Uterus (tissue), 4 donors: ENCODE measurements around the gene CAMK2A. TPM values are rescaled to one million over a fixed set of nuclear protein-coding genes. Genes with fewer than 3 reads are reported as not detected.

Source experiments
- DNase-seq, 2 donors: peaks; one replicate each; pipeline ENCODE4 v3.0.0-alpha.2; 2019 to 2020
- H3K27ac ChIP-seq, 2 donors: fragments of 200-600 bp; sonication (generic); 1 replicate in 1 of 2; 2 replicates in 1 of 2; pipeline ENCODE4 v1.5.1; 2016 to 2018
- H3K27me3 ChIP-seq, 2 donors: fragments of 200-600 bp; sonication (generic); one replicate each; pipeline ENCODE4 v1.5.1; 2018 to 2019; ENCODE audit warnings: control low read depth in 1 of 2
- H3K36me3 ChIP-seq, 2 donors: fragments of 200-600 bp; sonication (generic); one replicate each; pipeline ENCODE4 v1.5.1; 2019; ENCODE audit warnings: control low read depth in 1 of 2
- H3K4me1 ChIP-seq, 2 donors: fragments of 200-600 bp; sonication (generic); one replicate each; pipeline ENCODE4 v1.5.1; 2018 to 2019; ENCODE audit warnings: control low read depth in 1 of 2
- H3K4me3 ChIP-seq, 2 donors: fragments of 200-600 bp; sonication (generic); 1 replicate in 1 of 2; 2 replicates in 1 of 2; pipeline ENCODE4 v1.5.1; 2018 to 2019; ENCODE audit warnings: mild to moderate bottlenecking in 1 of 2
- H3K9me3 ChIP-seq, 2 donors: fragments of 200-600 bp; sonication (generic); one replicate each; pipeline ENCODE4 v1.5.1; 2019; ENCODE audit warnings: control low read depth in 1 of 2
- POLR2A ChIP-seq, 2 donors: fragments of 450-650 bp; IDR thresholded peaks; one replicate each; pipeline ENCODE4 v1.6.1; 2016; ENCODE audit warnings: antibody characterized with exemption in 2 of 2, mild to moderate bottlenecking in 1 of 2, moderate library complexity in 1 of 2
- intact Hi-C: fragments of 100-400 bp; cut with DNase I; formaldehyde crosslinking; loops from one replicate; pipeline ENCODE4 v1.15.1; 2023; ENCODE audit warnings: low total_unique reads
- total RNA-seq, 4 donors: library from RNA; depleted of rRNA in 3 of 4; stranded (reverse); fragments of >200 nt in 3 of 4; gene quantifications; one replicate each; pipeline versions ENCODE4 v1.1.0 to v1.2.4, GENCODE V29; 2014 to 2023
- TF ChIP-seq, protein P1 (sequence below), 4 experiments: fragments of 200-600 bp in 2 of 4; fragments of 450-650 bp in 2 of 4; sonication (generic) in 2 of 4; IDR thresholded peaks; one replicate each; pipeline ENCODE4 v1.5.1; 2016 to 2019; ENCODE audit warnings: antibody characterized with exemption in 4 of 4, mild to moderate bottlenecking in 2 of 4, moderate library complexity in 1 of 4
- donor health status: DM: yes; HTN: yes; CAD: no.

CAMK2A gene
- total RNA-seq, 4 donors from 2014 or later = under 0.01 to 23.7 (median 4.3) TPM

DNA sequence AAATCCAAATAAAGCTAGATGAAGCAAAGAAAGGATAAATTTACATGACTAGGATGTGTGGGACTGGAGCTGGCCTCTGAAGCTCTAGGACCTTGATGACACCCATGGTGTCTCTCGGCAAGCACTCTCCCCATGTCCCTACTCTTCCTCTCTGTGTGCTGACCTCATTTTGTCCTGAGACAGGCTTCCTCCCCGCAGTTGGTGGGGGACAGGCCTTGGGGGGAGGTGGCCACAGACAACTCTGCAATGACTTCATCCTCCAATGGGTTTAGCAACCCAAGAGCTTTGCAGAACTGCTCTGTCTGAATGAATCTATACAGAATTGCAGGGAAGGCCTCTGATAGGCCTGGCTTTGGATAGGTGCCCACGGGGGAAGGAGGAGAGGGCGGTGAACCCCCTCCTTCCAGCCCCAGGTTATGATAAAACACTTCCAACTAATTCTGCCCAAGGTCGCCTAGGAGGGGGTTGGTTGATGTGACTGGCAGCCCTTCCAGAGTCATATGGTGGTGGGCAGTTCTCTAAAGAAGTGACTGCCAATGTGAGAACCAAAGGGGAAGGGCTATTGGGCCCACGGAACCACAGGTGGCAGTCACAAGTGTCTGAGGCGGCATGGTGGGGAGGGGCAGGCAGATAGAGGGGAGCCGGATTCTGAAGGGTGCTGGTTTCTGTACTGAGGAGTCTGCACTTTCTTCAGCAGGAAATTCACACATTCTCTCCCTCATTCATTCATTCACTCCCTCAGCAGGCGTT lies 93.7 kb downstream of the CAMK2A start:
- no peak for DNase-seq
- H3K9me3 ChIP-seq = no peaks in the 10 kb centered on the region
- intact Hi-C loops = no loop called here
- H3K27me3 ChIP-seq = no peaks in the 10 kb centered on the region
- no peaks in the 10 kb centered on the region for H3K36me3 ChIP-seq
- H3K27ac ChIP-seq = no peak overlapping the region
- no peak overlapping the region for H3K4me3 ChIP-seq
- H3K4me1 ChIP-seq = no peaks in the 10 kb centered on the region
- no peak for TF ChIP-seq POLR2A (IDR thresholded peaks at IDR 0.05)
- TF ChIP-seq, protein P1, sequence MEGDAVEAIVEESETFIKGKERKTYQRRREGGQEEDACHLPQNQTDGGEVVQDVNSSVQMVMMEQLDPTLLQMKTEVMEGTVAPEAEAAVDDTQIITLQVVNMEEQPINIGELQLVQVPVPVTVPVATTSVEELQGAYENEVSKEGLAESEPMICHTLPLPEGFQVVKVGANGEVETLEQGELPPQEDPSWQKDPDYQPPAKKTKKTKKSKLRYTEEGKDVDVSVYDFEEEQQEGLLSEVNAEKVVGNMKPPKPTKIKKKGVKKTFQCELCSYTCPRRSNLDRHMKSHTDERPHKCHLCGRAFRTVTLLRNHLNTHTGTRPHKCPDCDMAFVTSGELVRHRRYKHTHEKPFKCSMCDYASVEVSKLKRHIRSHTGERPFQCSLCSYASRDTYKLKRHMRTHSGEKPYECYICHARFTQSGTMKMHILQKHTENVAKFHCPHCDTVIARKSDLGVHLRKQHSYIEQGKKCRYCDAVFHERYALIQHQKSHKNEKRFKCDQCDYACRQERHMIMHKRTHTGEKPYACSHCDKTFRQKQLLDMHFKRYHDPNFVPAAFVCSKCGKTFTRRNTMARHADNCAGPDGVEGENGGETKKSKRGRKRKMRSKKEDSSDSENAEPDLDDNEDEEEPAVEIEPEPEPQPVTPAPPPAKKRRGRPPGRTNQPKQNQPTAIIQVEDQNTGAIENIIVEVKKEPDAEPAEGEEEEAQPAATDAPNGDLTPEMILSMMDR (IDR thresholded peaks at IDR 0.05) = no peak

- Histone ChIP-seq H3K4me3 (no peak overlapping the region), H3K27ac (no peak overlapping the region), H3K9me3 (no peaks in the 10 kb centered on the region), H3K27me3 (peaks cover 0 to 14% of the 10 kb centered on the region in 2 donors), H3K4me1 (peaks cover 0 to 4% of the 10 kb centered on the region in 2 donors), H3K36me3 (no peaks in the 10 kb centered on the region)
- TF ChIP-seq, protein P1 (IDR thresholded peaks at IDR 0.05) = no peak
- TF ChIP-seq POLR2A (IDR thresholded peaks at IDR 0.05) = no peak
- intact Hi-C loops = no loop called here
- DNase-seq = no peak
Observed at GRCh38 chr5:150192462-150192861, 97.1 kb downstream of the CAMK2A start.

DNA sequence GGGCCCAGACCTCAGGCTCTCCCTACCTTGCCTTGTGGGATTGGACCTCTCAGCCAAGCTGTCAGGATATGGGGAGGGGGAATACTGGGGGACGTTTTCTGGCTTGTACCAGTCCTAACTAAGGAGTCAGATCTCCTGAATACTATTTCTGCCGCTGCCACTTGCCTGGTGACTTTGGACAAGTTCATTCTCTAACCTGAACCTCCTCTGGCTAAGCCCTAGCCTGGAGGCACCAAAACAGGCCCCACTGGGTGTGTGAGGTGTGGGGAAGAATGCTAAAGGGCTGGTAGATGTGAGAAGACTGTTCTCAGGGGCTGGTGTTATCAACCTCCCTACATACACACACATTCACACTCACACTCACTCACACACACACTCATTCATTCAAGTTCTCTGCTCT lies 98.6 kb downstream of the CAMK2A start:
- no peak for DNase-seq
- intact Hi-C loops = no loop called here
- TF ChIP-seq, protein P1 (IDR thresholded peaks at IDR 0.05) = no peak
- no peak for TF ChIP-seq POLR2A (IDR thresholded peaks at IDR 0.05)
- H3K27ac ChIP-seq = no peak overlapping the region
- H3K36me3 ChIP-seq = no peaks in the 10 kb centered on the region
- no peaks in the 10 kb centered on the region for H3K9me3 ChIP-seq
- peaks cover 0 to 14% of the 10 kb centered on the region in 2 donors for H3K27me3 ChIP-seq
- H3K4me1 ChIP-seq = peaks cover 0 to 4% of the 10 kb centered on the region in 2 donors
- H3K4me3 ChIP-seq = no peak overlapping the region

- no peak for DNase-seq
- no peak overlapping the region for H3K27ac ChIP-seq
- H3K4me1 ChIP-seq = peaks cover 0 to 4% of the 10 kb centered on the region in 2 donors
- peaks cover 0 to 14% of the 10 kb centered on the region in 2 donors for H3K27me3 ChIP-seq
- no peaks in the 10 kb centered on the region for H3K36me3 ChIP-seq
- TF ChIP-seq, protein P1 (IDR thresholded peaks at IDR 0.05) = no peak
- no peaks in the 10 kb centered on the region for H3K9me3 ChIP-seq
- H3K4me3 ChIP-seq = no peak overlapping the region
- intact Hi-C loops = no loop called here
Observed at GRCh38 chr5:150190503-150190979, 99.0 kb downstream of the CAMK2A start.

DNA sequence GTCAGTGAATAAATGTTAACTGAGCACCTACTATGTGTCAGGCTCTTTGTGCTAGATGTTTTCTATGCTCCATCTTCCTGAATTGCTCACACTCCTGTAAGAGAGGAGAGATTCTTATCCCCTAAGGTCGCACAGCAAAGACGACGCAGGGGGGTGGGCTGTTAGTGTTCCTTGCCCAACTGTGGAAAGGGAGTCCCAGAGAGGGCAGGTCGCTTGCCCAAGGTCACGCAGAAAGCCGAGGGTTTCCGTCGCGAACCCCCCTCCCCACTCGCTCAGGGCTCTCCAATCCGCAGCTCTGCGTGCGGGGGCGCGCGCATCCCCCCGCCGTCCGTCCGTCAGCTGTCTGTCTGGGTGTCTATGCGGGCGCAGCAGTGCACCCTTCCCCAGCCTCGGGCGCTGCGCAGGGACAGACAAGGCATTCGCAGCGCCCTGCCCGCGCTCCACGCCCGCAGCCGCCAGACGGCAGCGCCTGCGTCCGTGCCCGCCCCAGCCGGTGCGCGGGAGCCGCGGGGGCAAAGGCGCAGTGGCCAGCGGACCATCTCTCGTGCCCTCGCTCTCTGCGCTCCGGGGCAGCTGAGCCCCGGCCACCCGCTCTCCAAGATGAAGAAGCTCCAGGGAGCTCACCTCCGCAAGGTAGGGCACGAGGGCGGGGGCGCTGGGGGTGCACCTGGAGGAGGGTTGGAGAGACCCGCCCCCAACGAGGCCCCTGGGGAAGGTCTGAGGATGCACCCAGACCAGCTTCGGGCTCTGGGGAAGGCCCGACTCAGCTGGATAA lies 99.7 kb downstream of the CAMK2A start, which contains the start of gene SLC6A7:
TSS of gene SLC6A7 (plus strand) at position 335 of the 775 bp plus-strand sequence. CDS start at position 601, 266 bp downstream.
- TF ChIP-seq, protein P1 (IDR thresholded peaks at IDR 0.05) = no peak
- TF ChIP-seq POLR2A (IDR thresholded peaks at IDR 0.05) = no peak
- no peak for DNase-seq
- Histone ChIP-seq H3K4me3 (no peak within 1 kb of the TSS), H3K4me1 (peaks cover 0 to 4% of the 10 kb centered on the region in 2 donors), H3K27ac (no peak within 1 kb of the TSS), H3K9me3 (no peaks in the 10 kb centered on the region), H3K27me3 (peaks cover 0 to 14% of the 10 kb centered on the region in 2 donors), H3K36me3 (no peaks in the 10 kb centered on the region)
- intact Hi-C loops = no loop called here
